SK-N-MC (cell line): ENCODE data around the gene ALDOC.

Experiments used
- DNase-seq: peaks from one replicate; pipeline ENCODE4 v3.0.0-alpha.2; 2011; ENCODE audit warnings: low read depth, low spot score
- H3K27ac ChIP-seq: fragments of 200-600 bp; sonication (generic); 2 replicates; pipeline ENCODE4 v1.5.1; 2016; ENCODE audit warnings: mixed run types
- H3K36me3 ChIP-seq: fragments of 200-600 bp; sonication (generic); 2 replicates; pipeline ENCODE4 v1.6.1; 2017; ENCODE audit warnings: antibody characterized with exemption, low read length, mixed read lengths; ENCODE audit not compliant: insufficient read depth
- H3K4me3 ChIP-seq: fragments of 200-600 bp; sonication (generic); 2 replicates; pipeline ENCODE4 v1.5.1; 2016
- H3K9ac ChIP-seq: fragments of 200-600 bp; sonication (generic); 2 replicates; pipeline ENCODE4 v1.8.0; 2017; ENCODE audit warnings: mixed run types, mixed read lengths; ENCODE audit not compliant: insufficient read length
- H3K9me3 ChIP-seq: fragments of 200-600 bp; sonication (generic); 2 replicates; pipeline ENCODE4 v1.6.1; 2017; ENCODE audit warnings: low read depth, mild to moderate bottlenecking, antibody characterized with exemption, low read length, moderate library complexity, mixed read lengths
- EZH2 ChIP-seq: fragments of 200-600 bp; sonication (generic); IDR thresholded peaks from one replicate; pipeline ENCODE4 v1.6.1; 2017; ENCODE audit warnings: antibody characterized with exemption
- FOXP2 ChIP-seq: optimal IDR thresholded peaks from 2 replicates; pipeline ENCODE3; 2011; ENCODE audit warnings: mild to moderate bottlenecking, moderate library complexity; ENCODE audit not compliant: insufficient read depth; ENCODE audit errors: extremely low read length, control extremely low read depth
- POLR2AphosphoS5 ChIP-seq: IDR thresholded peaks from 2 replicates; pipeline ENCODE4 v1.6.1; 2012; ENCODE audit warnings: mild to moderate bottlenecking, low read depth, low read length, borderline replicate concordance

ALDOC gene

DNA sequence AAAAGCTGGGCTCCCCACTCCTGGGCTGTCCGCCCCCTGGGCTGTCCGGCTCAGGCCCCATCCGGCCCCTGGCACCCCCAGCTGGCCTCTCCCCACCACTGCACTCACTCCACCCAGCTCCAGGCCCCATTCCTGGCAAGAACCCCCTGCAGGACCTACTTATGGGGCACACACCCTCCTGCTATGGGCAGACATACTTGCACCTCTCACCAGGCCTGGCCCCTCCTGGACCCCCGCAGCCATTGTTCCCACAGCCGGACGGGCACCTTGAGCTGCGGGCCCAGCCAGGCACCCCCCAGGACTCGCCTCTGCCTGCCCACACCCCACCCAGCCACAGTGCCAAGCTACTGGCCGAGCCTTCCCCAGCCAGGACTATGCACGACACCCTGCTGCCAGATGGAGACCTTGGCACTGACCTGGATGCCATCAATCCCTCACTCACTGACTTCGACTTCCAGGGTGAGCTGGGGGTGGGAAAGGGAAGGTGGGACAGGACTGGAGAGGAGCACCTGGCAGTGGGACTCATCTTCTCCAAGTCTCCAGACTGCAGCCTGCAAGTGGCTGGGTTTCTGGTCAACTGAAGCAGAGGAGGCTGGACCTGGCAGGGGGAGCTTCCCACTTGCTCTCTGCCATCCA lies 41.8 kb downstream of the ALDOC start:
- Histone ChIP-seq H3K27ac (no peak overlapping the region), H3K9ac (no peak overlapping the region), H3K4me3 (no peak overlapping the region), H3K9me3 (no peaks in the 10 kb centered on the region), H3K36me3 (no peaks in the 10 kb centered on the region)
- TF ChIP-seq FOXP2, result no peak
- no peak for TF ChIP-seq EZH2
- no peak for TF ChIP-seq POLR2AphosphoS5
- DNase-seq, result no peak

DNA sequence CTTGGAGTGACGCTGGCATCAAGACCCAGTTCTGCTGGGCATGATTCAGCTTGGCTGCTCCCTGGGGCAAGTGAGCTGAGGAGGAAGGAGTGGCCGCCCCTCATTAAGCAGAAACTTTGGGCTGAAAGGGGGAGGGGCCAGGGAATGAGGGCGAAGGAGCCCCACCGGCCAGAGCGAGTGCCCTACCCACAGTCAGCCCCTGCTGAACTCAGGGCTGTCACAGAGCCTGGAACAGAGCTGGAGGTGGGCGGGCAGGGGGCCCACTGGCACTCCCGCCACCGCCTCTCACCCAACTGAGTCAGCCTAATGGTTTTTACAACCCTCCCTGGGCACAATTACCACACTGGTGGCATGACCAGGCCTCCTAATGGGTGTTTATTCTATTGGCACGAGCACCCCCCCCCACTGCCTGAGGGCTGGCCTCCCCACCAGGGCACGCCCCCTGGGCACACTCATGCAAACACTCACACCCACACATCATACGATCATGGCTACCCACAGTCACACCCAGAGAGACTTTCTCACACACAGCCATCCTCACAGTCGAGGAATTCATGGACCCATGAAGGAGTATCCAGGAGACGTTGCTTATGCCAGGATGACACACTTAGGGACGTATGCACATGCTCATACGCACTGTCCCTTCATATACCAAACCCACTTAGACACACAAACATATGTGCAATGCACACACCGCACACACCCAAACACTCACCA lies 43.4 kb downstream of the ALDOC start:
- no peak overlapping the region for H3K4me3 ChIP-seq
- H3K36me3 ChIP-seq, result no peaks in the 10 kb centered on the region
- no peak for TF ChIP-seq EZH2
- TF ChIP-seq POLR2AphosphoS5, result no peak
- no peak for TF ChIP-seq FOXP2
- no peak for DNase-seq
- no peak overlapping the region for H3K9ac ChIP-seq
- no peaks in the 10 kb centered on the region for H3K9me3 ChIP-seq
- no peak overlapping the region for H3K27ac ChIP-seq

GRCh38 chr17:28532050-28532960 lies 44.4 kb downstream of the ALDOC start:
- no peaks in the 10 kb centered on the region for H3K9me3 ChIP-seq
- H3K27ac ChIP-seq, result no peak overlapping the region
- no peaks in the 10 kb centered on the region for H3K36me3 ChIP-seq
- TF ChIP-seq FOXP2, result no peak
- no peak for TF ChIP-seq POLR2AphosphoS5
- no peak for TF ChIP-seq EZH2
- H3K4me3 ChIP-seq, result no peak overlapping the region
- H3K9ac ChIP-seq, result no peak overlapping the region
- DNase-seq, result no peak

DNA sequence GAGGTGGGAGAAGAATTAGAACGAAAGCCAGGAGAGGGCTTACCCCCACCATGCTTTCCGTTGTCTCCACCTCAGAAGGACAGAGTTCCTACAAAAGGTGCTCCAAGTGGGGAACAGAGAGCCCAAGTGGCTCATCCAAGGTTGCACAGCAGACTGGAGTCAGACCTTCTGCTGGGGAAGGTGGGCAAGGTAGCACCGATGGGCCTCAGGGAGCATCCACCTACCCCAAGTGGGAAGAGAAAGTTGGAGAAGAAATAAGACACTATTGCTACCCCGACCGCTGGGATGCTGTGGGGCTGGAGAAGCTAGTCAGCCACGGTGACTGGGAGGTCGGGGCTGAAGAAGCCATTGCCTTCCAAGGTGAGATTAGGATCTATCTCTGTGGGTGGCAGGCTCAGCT lies 45.8 kb downstream of the ALDOC start:
- Histone ChIP-seq H3K9ac (no peak overlapping the region), H3K36me3 (no peaks in the 10 kb centered on the region), H3K27ac (no peak overlapping the region), H3K9me3 (no peaks in the 10 kb centered on the region), H3K4me3 (no peak overlapping the region)
- no peak for TF ChIP-seq FOXP2
- no peak for TF ChIP-seq POLR2AphosphoS5
- no peak for TF ChIP-seq EZH2
- no peak for DNase-seq

- TF ChIP-seq POLR2AphosphoS5 (no peak), FOXP2 (no peak), EZH2 (no peak)
- Histone ChIP-seq H3K36me3 (no peaks in the 10 kb centered on the region), H3K9me3 (no peaks in the 10 kb centered on the region), H3K9ac (no peak overlapping the region), H3K4me3 (no peak overlapping the region), H3K27ac (no peak overlapping the region)
- DNase-seq, result no peak
Observed at GRCh38 chr17:28530250-28530649, 46.4 kb downstream of the ALDOC start.

DNA sequence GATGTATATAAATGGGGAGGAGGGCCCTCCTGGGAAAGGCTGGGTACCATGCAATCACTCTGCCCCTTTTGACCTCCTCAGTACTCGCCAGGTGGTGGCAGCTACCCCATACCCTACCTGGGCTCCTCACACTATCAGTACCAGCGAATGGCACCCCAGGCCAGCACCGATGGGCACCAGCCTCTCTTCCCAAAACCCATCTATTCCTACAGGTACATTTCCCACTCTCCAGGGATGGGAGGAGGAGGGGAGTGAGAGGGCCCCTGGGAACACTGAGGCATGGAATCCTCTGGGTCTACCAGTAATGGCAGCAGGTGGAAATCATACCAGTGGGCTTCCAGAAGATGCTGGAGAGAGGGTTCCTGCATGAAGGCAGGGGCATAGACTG lies 47.7 kb downstream of the ALDOC start:
- TF ChIP-seq POLR2AphosphoS5 (no peak), EZH2 (no peak), FOXP2 (no peak)
- Histone ChIP-seq H3K4me3 (no peak overlapping the region), H3K36me3 (no peaks in the 10 kb centered on the region), H3K9me3 (no peaks in the 10 kb centered on the region), H3K9ac (no peak overlapping the region), H3K27ac (no peak overlapping the region)
- DNase-seq, result no peak

DNA sequence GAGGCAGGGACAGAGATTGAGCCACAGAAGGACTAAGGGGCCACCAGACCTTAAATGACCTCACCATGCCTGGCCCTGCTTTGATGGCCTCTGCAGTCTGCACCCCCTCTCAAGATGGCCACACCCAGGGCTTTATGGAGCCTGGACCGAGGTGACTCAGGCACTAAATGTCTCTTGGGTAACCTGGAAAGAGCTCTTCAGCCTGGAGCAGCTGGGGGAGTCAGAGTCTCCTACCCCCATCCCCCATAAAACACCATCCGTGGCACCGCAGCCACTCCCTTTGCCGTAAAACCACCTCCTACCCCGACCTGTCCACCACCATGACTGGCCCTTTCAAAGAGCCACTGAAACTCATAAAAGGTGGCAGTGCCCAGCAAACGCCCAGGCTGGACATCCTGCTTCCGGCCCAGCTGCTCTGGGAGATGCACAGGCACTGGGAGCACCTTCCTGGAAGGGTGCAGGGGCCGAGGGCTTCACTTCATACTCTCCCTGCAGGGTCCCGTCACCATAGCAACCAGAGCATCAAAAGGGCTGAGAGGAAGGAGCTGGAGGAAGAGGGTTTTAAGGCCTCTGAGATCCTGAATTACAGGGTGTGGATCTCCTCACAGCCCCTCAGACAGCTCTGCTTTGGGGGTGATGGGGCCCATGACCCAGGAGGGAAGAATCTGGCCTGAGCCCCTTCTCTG lies 48.2 kb downstream of the ALDOC start:
- no peaks in the 10 kb centered on the region for H3K36me3 ChIP-seq
- H3K9me3 ChIP-seq, result no peaks in the 10 kb centered on the region
- no peak overlapping the region for H3K27ac ChIP-seq
- TF ChIP-seq POLR2AphosphoS5, result no peak
- TF ChIP-seq FOXP2, result no peak
- TF ChIP-seq EZH2, result no peak
- no peak overlapping the region for H3K9ac ChIP-seq
- H3K4me3 ChIP-seq, result no peak overlapping the region
- no peak for DNase-seq

GRCh38 chr17:28527859-28528258 lies 48.8 kb downstream of the ALDOC start:
- H3K9me3 ChIP-seq, result no peaks in the 10 kb centered on the region
- H3K36me3 ChIP-seq, result no peaks in the 10 kb centered on the region
- DNase-seq, result no peak
- no peak overlapping the region for H3K4me3 ChIP-seq
- H3K9ac ChIP-seq, result no peak overlapping the region
- TF ChIP-seq FOXP2 (no peak), POLR2AphosphoS5 (no peak), EZH2 (no peak)
- no peak overlapping the region for H3K27ac ChIP-seq
